ENCODE measurements around the gene MTHFD2L. TPM values are rescaled to one million over a fixed set of nuclear protein-coding genes. Genes with fewer than 3 reads are reported as not detected.

MTHFD2L gene
- polyA plus RNA-seq, 1 donor from 2014 or later: 43.5 TPM

- no peak overlapping the region for H3K4me3 ChIP-seq (ENCODE audit: low read length)
- H3F3A ChIP-seq (ENCODE audit: insufficient read depth, low read length, poor library complexity, severe bottlenecking): no peaks in the 10 kb centered on the region
- H3K9ac ChIP-seq (ENCODE audit: low read length): no peak overlapping the region
- no peaks in the 10 kb centered on the region for H4K20me1 ChIP-seq (ENCODE audit: insufficient read depth)
- no peak overlapping the region for H3K27ac ChIP-seq (ENCODE audit: low read length)
- H3K36me3 ChIP-seq (ENCODE audit: insufficient read depth, low read length): no peaks in the 10 kb centered on the region
- H3K9me3 ChIP-seq (ENCODE audit: low read length): no peaks in the 10 kb centered on the region
- no peak for TF ChIP-seq EP300 (conservative IDR thresholded peaks at IDR 0.05; ENCODE audit: poor library complexity, severe bottlenecking)
- no peak for TF ChIP-seq SMC3 (conservative IDR thresholded peaks at IDR 0.05; ENCODE audit: poor library complexity)
- no peaks in the 10 kb centered on the region for H3K79me2 ChIP-seq (replicated peaks; ENCODE audit: insufficient read depth, low read length)
- H2AFZ ChIP-seq (ENCODE audit: low read depth, low read length): no peak overlapping the region
- no peaks in the 10 kb centered on the region for H3K9me2 ChIP-seq (ENCODE audit: insufficient read depth, low read length)
- H3K4me2 ChIP-seq (ENCODE audit: low read length): no peak overlapping the region
- H3K27me3 ChIP-seq (ENCODE audit: insufficient read depth, low read depth, low read length): no peaks in the 10 kb centered on the region
These were observed 59.4 kb downstream of the MTHFD2L start for GRCh38 chr4:74217365-74217764.

- Histone ChIP-seq H3K27ac (ENCODE audit: low read length) (no peak overlapping the region), H3K79me2 (replicated peaks; ENCODE audit: insufficient read depth, low read length) (no peaks in the 10 kb centered on the region), H3K9me2 (ENCODE audit: insufficient read depth, low read length) (no peaks in the 10 kb centered on the region), H3F3A (ENCODE audit: insufficient read depth, low read length, poor library complexity, severe bottlenecking) (no peaks in the 10 kb centered on the region), H3K4me2 (ENCODE audit: low read length) (no peak overlapping the region), H3K36me3 (ENCODE audit: insufficient read depth, low read length) (no peaks in the 10 kb centered on the region), H4K20me1 (ENCODE audit: insufficient read depth) (no peaks in the 10 kb centered on the region), H3K9ac (ENCODE audit: low read length) (no peak overlapping the region), H2AFZ (ENCODE audit: low read depth, low read length) (no peak overlapping the region), H3K4me3 (ENCODE audit: low read length) (no peak overlapping the region), H3K27me3 (ENCODE audit: insufficient read depth, low read depth, low read length) (no peaks in the 10 kb centered on the region), H3K9me3 (ENCODE audit: low read length) (no peaks in the 10 kb centered on the region)
- TF ChIP-seq EZH2 (IDR thresholded peaks at IDR 0.05; ENCODE audit: borderline replicate concordance, insufficient read depth, low read length, poor library complexity, severe bottlenecking) (no peak), EP300 (conservative IDR thresholded peaks at IDR 0.05; ENCODE audit: poor library complexity, severe bottlenecking) (no peak), REST (IDR thresholded peaks at IDR 0.05; ENCODE audit: borderline replicate concordance) (no peak), RAD21 (conservative IDR thresholded peaks at IDR 0.05) (no peak), TAF1 (IDR thresholded peaks at IDR 0.05; ENCODE audit: low read depth) (no peak), POLR2AphosphoS5 (IDR thresholded peaks at IDR 0.05) (no peak), CTCF (IDR thresholded peaks at IDR 0.05; ENCODE audit: poor library complexity, severe bottlenecking) (no peak), MXI1 (conservative IDR thresholded peaks at IDR 0.05; ENCODE audit: poor library complexity, severe bottlenecking) (no peak), SMC3 (conservative IDR thresholded peaks at IDR 0.05; ENCODE audit: poor library complexity) (no peak)
These were observed 60.3 kb downstream of the MTHFD2L start for GRCh38 chr4:74218201-74218600.

GRCh38 chr4:74219240-74219639 lies 61.3 kb downstream of the MTHFD2L start:
- H3K27me3 ChIP-seq (ENCODE audit: insufficient read depth, low read depth, low read length): no peaks in the 10 kb centered on the region
- H2AFZ ChIP-seq (ENCODE audit: low read depth, low read length): no peak overlapping the region
- H3K9me2 ChIP-seq (ENCODE audit: insufficient read depth, low read length): no peaks in the 10 kb centered on the region
- no peaks in the 10 kb centered on the region for H3F3A ChIP-seq (ENCODE audit: insufficient read depth, low read length, poor library complexity, severe bottlenecking)
- H3K27ac ChIP-seq (ENCODE audit: low read length): no peak overlapping the region
- H3K4me3 ChIP-seq (ENCODE audit: low read length): no peak overlapping the region
- H3K79me2 ChIP-seq (replicated peaks; ENCODE audit: insufficient read depth, low read length): no peaks in the 10 kb centered on the region
- H4K20me1 ChIP-seq (ENCODE audit: insufficient read depth): no peaks in the 10 kb centered on the region
- H3K36me3 ChIP-seq (ENCODE audit: insufficient read depth, low read length): no peaks in the 10 kb centered on the region
- H3K9ac ChIP-seq (ENCODE audit: low read length): no peak overlapping the region
- no peak overlapping the region for H3K4me2 ChIP-seq (ENCODE audit: low read length)
- no peaks in the 10 kb centered on the region for H3K9me3 ChIP-seq (ENCODE audit: low read length)
- no peak for TF ChIP-seq SMC3 (conservative IDR thresholded peaks at IDR 0.05; ENCODE audit: poor library complexity)
- no peak for TF ChIP-seq REST (IDR thresholded peaks at IDR 0.05; ENCODE audit: borderline replicate concordance)
- TF ChIP-seq EZH2 (IDR thresholded peaks at IDR 0.05; ENCODE audit: borderline replicate concordance, insufficient read depth, low read length, poor library complexity, severe bottlenecking): no peak
- TF ChIP-seq MXI1 (conservative IDR thresholded peaks at IDR 0.05; ENCODE audit: poor library complexity, severe bottlenecking): no peak
- TF ChIP-seq CTCF (IDR thresholded peaks at IDR 0.05; ENCODE audit: poor library complexity, severe bottlenecking): no peak
- no peak for TF ChIP-seq TAF1 (IDR thresholded peaks at IDR 0.05; ENCODE audit: low read depth)
- TF ChIP-seq POLR2AphosphoS5 (IDR thresholded peaks at IDR 0.05): no peak
- no peak for TF ChIP-seq RAD21 (conservative IDR thresholded peaks at IDR 0.05)
- TF ChIP-seq EP300 (conservative IDR thresholded peaks at IDR 0.05; ENCODE audit: poor library complexity, severe bottlenecking): no peak

Data from neural cell (in vitro differentiated cells).